Muscle of leg (tissue), 16 donors: ENCODE data around the gene C13orf46. TPM values are rescaled to one million over a fixed set of nuclear protein-coding genes. Genes with fewer than 3 reads are reported as not detected.
"Not testable (repeated sequence)": the region's sequence is repeated elsewhere in the genome, so short reads cannot be mapped to it uniquely, and the experiment has no call there.

Experiments used
- DNase-seq: peaks from one replicate; pipeline ENCODE4 v3.0.0; 2013
- H3K27ac ChIP-seq: one replicate; pipeline ENCODE4 v1.5.1; 2013; ENCODE audit warnings: mild to moderate bottlenecking, low read length, control low read depth
- H3K27me3 ChIP-seq: one replicate; pipeline ENCODE4 v1.6.1; 2013; ENCODE audit warnings: low read length; ENCODE audit not compliant: control insufficient read depth, insufficient read depth
- H3K36me3 ChIP-seq: one replicate; pipeline ENCODE4 v1.6.1; 2013; ENCODE audit warnings: low read length; ENCODE audit not compliant: control insufficient read depth, insufficient read depth
- H3K4me1 ChIP-seq: one replicate; pipeline ENCODE4 v1.6.1; 2013; ENCODE audit warnings: low read length; ENCODE audit not compliant: control insufficient read depth, insufficient read depth
- H3K4me3 ChIP-seq: one replicate; pipeline ENCODE4 v1.5.1; 2013; ENCODE audit warnings: low read length, control low read depth
- H3K9me3 ChIP-seq: replicated peaks from 2 replicates; pipeline ENCODE4 v1.6.1; 2013; ENCODE audit warnings: low read depth, low read length; ENCODE audit not compliant: control insufficient read depth
- WGBS: methylation state at CpG from one replicate; pipeline ENCODE4 v1.1.5; 2013; ENCODE audit warnings: missing lambda C conversion rate; ENCODE audit not compliant: insufficient coverage; 5-methylcytosine and 5-hydroxymethylcytosine counted together
- long read RNA-seq, 11 donors: transcript quantifications; one replicate each; lab custom pipeline, GENCODE V29; 2026
- polyA plus RNA-seq, 8 donors: library from polyadenylated mRNA; unstranded; fragments of 120-200 nt; gene quantifications; one replicate each; pipeline versions ENCODE4 v1.2.1 to v1.2.3, GENCODE V29; 2013; ENCODE audit warnings: inconsistent platforms in 1 of 8, low replicate concordance in 1 of 8; ENCODE audit not compliant: insufficient read length in 8 of 8, insufficient read depth in 1 of 8
- total RNA-seq: library from RNA; stranded (reverse); fragments of 120-200 nt; gene quantifications from one replicate; pipeline ENCODE4 v1.2.4, GENCODE V29; 2013

Gene C13orf46
- total RNA-seq (0.09 TPM), polyA plus RNA-seq (under 1 TPM; 0.14 to 0.56 (median 0.29) TPM)
- long read RNA-seq, donor 1: 0 reads
- long read RNA-seq, donor 2: 0 reads
- long read RNA-seq, donor 3: 0 reads
- long read RNA-seq, donor 4: 0 reads
- long read RNA-seq, donor 5: 0 reads
- long read RNA-seq, donor 6: 0 reads
- long read RNA-seq, donor 7: 0 reads
- long read RNA-seq, donor 8: 0 reads
- long read RNA-seq, donor 9: 0 reads
- long read RNA-seq, donor 10: 0 reads
- long read RNA-seq, donor 11: 0 reads

GRCh38 chr13:113973218-113974164 lies at the start of gene C13orf46:
Gene C13orf46 (minus strand): TSS chr13:113974076. CDS start chr13:113973997, 79 bp downstream.
- Histone ChIP-seq H3K27me3 (no peaks in the 10 kb centered on the region), H3K4me1 (no peaks in the 10 kb centered on the region), H3K9me3 (no peaks in the 10 kb centered on the region), H3K4me3 (no peak within 1 kb of the TSS), H3K36me3 (peaks cover 51% of the 10 kb centered on the region), H3K27ac (no peak within 1 kb of the TSS)
- 84% methylated on average over 38 of the region's 44 CpGs for WGBS
- no peak for DNase-seq

DNA sequence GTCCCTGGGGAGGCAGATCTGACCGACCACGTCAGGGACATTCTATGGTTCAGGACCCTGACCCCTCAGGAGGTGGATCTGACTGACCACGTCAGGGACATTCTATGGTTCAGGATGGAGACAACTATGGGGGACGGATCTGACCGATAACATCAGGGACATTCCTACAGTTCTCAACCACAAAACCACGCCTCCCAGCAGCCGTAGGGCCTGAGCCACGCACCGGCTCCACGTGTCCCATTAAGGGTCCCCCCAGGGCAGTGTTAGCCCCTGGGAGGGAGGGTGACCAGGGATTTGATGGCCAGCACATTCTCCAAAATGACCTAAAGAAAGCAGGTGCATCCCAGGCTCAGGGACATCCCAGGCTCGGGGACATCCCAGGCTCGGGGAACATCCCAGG lies 49.0 kb upstream of the C13orf46 start:
- Histone ChIP-seq H3K27me3 (no peaks in the 10 kb centered on the region), H3K36me3 (peaks cover 82% of the 10 kb centered on the region), H3K4me3 (no peak overlapping the region), H3K4me1 (peaks cover 28% of the 10 kb centered on the region), H3K27ac (no peak overlapping the region), H3K9me3 (no peaks in the 10 kb centered on the region)
- DNase-seq: no peak
- 91% methylated on average over 6 of the region's 12 CpGs for WGBS

DNA sequence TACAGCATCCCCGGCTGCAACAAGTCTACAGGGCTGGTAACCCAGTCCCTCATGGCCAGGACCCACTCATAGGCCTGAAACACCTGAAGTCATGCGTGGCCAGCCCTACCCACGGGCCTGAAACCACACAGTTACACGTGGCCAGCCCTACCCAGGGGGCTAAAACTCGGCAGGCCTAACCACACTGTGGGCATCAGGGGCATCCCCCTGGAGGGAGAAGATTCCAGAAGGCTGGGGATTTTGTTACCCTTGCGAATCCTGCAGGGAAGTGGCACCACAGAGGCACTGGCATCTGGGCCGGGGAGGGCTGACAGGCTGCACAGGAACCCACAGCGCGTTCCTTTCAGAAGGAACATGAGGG lies 48.4 kb upstream of the C13orf46 start:
- no peak overlapping the region for H3K4me3 ChIP-seq
- peaks cover 24% of the 10 kb centered on the region for H3K4me1 ChIP-seq
- no peaks in the 10 kb centered on the region for H3K9me3 ChIP-seq
- no peaks in the 10 kb centered on the region for H3K27me3 ChIP-seq
- no peak for DNase-seq
- WGBS: 90% methylated on average over 6 of the region's 9 CpGs
- no peak overlapping the region for H3K27ac ChIP-seq
- H3K36me3 ChIP-seq: peaks cover 83% of the 10 kb centered on the region

DNA sequence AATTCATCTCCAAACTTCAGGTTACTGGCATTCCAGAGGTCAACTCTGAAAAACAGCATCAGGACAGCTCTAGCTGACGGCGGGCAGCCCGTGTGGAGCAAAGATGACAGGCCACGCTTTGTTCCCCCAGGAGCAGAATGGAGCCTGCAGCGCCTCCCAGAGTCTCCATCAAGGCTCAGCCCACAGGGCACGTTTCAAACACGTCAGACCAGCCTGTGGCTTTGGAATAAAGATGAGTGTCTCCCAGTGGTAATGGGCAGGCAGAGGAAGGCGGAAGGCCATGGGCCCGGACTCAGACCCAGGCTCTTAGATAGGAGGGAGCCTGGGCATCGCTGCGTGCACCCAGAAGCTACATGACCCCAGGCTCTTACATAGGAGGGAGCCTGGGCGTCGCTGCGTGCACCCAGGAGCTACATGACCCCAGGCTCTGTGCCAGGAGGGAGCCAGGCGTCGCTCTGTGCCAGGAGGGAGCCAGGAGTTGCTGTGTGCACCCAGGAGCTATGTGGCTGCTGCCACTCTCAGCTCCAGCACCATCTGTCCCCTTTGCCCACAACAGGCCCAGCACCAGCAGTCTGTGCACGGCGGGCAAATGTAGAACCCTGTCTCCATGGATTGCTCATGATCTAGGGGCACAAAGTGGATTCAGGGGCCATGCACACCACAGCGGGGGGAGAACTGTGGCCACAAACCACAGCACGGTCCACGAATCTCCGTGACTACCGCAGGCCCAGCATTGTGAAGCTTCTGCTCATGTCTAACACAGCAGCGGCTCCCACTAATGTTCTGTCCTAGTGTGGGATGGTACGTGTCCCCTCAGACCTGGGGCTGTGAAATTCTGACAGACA lies 47.8 kb upstream of the C13orf46 start:
- no peaks in the 10 kb centered on the region for H3K27me3 ChIP-seq
- 88% methylated on average over 24 of the region's 25 CpGs for WGBS
- H3K9me3 ChIP-seq: no peaks in the 10 kb centered on the region
- H3K4me1 ChIP-seq: peaks cover 18% of the 10 kb centered on the region
- H3K27ac ChIP-seq: no peak overlapping the region
- no peak for DNase-seq
- peaks cover 83% of the 10 kb centered on the region for H3K36me3 ChIP-seq
- no peak overlapping the region for H3K4me3 ChIP-seq

- no peak overlapping the region for H3K4me3 ChIP-seq
- H3K27ac ChIP-seq: no peak overlapping the region
- WGBS: 86% methylated on average over 32 of the region's 32 CpGs
- H3K9me3 ChIP-seq: no peaks in the 10 kb centered on the region
- peaks cover 89% of the 10 kb centered on the region for H3K36me3 ChIP-seq
- no peak for DNase-seq
- H3K27me3 ChIP-seq: no peaks in the 10 kb centered on the region
- peaks cover 11% of the 10 kb centered on the region for H3K4me1 ChIP-seq
Measured at GRCh38 chr13:114020750-114021463, 47.0 kb upstream of the C13orf46 start.

DNA sequence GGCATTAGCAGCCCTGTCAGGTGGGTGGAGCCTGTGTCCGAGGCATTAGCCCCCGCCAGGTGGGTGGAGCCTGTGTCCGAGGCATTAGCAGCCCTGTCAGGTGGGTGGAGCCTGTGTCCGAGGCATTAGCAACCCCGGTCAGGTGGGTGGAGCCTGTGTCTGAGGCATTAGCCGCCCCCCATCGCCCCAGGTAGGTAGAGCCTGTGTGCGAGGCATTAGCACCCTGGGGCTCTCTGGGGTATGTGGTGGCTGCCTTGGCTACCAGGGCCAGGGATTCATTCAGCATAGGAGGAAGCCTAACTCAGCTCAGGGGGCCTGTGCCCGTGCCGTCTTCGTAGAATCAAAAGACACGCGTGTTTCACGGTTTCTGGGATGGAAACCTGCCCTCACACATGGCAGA lies 46.3 kb upstream of the C13orf46 start:
- H3K27me3 ChIP-seq, H3K9me3 ChIP-seq, H3K4me3 ChIP-seq, H3K27ac ChIP-seq, H3K4me1 ChIP-seq, DNase-seq: not testable (repeated sequence)
- WGBS: 91% methylated on average over 12 of the region's 14 CpGs
- H3K36me3 ChIP-seq: peaks cover 94% of the 10 kb centered on the region

- H3K27ac ChIP-seq: no peak overlapping the region
- no peaks in the 10 kb centered on the region for H3K27me3 ChIP-seq
- no peaks in the 10 kb centered on the region for H3K9me3 ChIP-seq
- no peak overlapping the region for H3K4me3 ChIP-seq
- no peak for DNase-seq
- H3K4me1 ChIP-seq: peaks cover 3% of the 10 kb centered on the region
- 87% methylated on average over 10 of the region's 13 CpGs for WGBS
- H3K36me3 ChIP-seq: peaks cover 94% of the 10 kb centered on the region
Measured at GRCh38 chr13:114019367-114019766, 45.5 kb upstream of the C13orf46 start.

- H3K27me3 ChIP-seq: no peaks in the 10 kb centered on the region
- H3K9me3 ChIP-seq: no peaks in the 10 kb centered on the region
- H3K36me3 ChIP-seq: peaks cover 91% of the 10 kb centered on the region
- no peak for DNase-seq
- H3K4me1 ChIP-seq: peaks cover 3% of the 10 kb centered on the region
- H3K4me3 ChIP-seq: no peak overlapping the region
- 90% methylated on average over 17 of the region's 20 CpGs for WGBS
- H3K27ac ChIP-seq: no peak overlapping the region
Measured at GRCh38 chr13:114018461-114019055, 44.7 kb upstream of the C13orf46 start.

GRCh38 chr13:114017966-114018365 lies 44.1 kb upstream of the C13orf46 start:
- peaks cover 88% of the 10 kb centered on the region for H3K36me3 ChIP-seq
- 93% methylated on average over 23 of the region's 23 CpGs for WGBS
- peaks cover 3% of the 10 kb centered on the region for H3K4me1 ChIP-seq
- no peak overlapping the region for H3K4me3 ChIP-seq
- no peak for DNase-seq
- H3K27ac ChIP-seq: no peak overlapping the region
- H3K27me3 ChIP-seq: no peaks in the 10 kb centered on the region
- no peaks in the 10 kb centered on the region for H3K9me3 ChIP-seq
